ENCODE results near the gene PRDM4. TPM values are rescaled to one million over a fixed set of nuclear protein-coding genes. Genes with fewer than 3 reads are reported as not detected.

PRDM4 gene
- polyA plus RNA-seq, 1 of the 3 experiments (the other 2 are of a cell fraction), result 22.1 TPM

DNA sequence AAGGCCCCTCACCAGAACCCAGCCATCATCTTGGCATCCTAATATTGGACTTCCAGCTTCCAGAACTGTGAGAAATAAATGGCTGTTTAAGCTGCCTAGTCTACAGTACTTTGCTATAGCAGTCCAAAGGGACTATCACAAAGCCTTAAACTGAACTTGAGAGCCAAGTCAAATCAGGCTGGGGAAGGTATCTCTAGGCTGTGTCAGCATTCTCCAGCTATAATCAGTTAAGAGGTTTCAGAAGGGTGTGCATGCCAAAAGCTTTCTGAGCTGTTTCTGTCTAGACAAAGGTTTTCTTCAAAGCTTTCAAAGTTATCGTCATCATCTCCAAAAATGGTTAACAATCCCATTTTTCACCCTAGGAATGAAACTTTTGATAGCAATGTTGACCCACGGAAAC lies 21.1 kb upstream of the PRDM4 start:
- no peaks in the 10 kb centered on the region for H3K9me2 ChIP-seq
- no peak overlapping the region for H3K4me3 ChIP-seq (ENCODE audit: low read depth in 2 of 2, low read length in 1 of 2)
- no peak overlapping the region for H2AFZ ChIP-seq (ENCODE audit: low read depth)
- H3K79me2 ChIP-seq (ENCODE audit: insufficient read depth), result no peaks in the 10 kb centered on the region
- POLR2A ChIA-PET, result no interaction called here
- no peak overlapping the region for H3K27ac ChIP-seq (ENCODE audit: low read depth in 2 of 2, low read length in 1 of 2)
- CTCF ChIA-PET, result no interaction called here
- H3F3A ChIP-seq (replicated peaks; ENCODE audit: insufficient read depth), result no peaks in the 10 kb centered on the region
- TF ChIP-seq TCF12 (IDR thresholded peaks at IDR 0.05) (no peak), ZBTB33 (IDR thresholded peaks at IDR 0.05; ENCODE audit: borderline replicate concordance, low read depth) (no peak), MXI1 (IDR thresholded peaks at IDR 0.05; ENCODE audit: low read depth, low read length) (no peak), FOXM1 (IDR thresholded peaks at IDR 0.05; ENCODE audit: low read depth) (no peak), ELF1 (IDR thresholded peaks at IDR 0.05) (no peak), FOSL2 (IDR thresholded peaks at IDR 0.05; ENCODE audit: borderline replicate concordance, low read depth) (no peak), USF2 (IDR thresholded peaks at IDR 0.05; ENCODE audit: borderline replicate concordance, low read depth, low read length) (no peak), NFIC (IDR thresholded peaks at IDR 0.05; ENCODE audit: borderline replicate concordance) (no peak)
- TF ChIP-seq, protein P1, sequence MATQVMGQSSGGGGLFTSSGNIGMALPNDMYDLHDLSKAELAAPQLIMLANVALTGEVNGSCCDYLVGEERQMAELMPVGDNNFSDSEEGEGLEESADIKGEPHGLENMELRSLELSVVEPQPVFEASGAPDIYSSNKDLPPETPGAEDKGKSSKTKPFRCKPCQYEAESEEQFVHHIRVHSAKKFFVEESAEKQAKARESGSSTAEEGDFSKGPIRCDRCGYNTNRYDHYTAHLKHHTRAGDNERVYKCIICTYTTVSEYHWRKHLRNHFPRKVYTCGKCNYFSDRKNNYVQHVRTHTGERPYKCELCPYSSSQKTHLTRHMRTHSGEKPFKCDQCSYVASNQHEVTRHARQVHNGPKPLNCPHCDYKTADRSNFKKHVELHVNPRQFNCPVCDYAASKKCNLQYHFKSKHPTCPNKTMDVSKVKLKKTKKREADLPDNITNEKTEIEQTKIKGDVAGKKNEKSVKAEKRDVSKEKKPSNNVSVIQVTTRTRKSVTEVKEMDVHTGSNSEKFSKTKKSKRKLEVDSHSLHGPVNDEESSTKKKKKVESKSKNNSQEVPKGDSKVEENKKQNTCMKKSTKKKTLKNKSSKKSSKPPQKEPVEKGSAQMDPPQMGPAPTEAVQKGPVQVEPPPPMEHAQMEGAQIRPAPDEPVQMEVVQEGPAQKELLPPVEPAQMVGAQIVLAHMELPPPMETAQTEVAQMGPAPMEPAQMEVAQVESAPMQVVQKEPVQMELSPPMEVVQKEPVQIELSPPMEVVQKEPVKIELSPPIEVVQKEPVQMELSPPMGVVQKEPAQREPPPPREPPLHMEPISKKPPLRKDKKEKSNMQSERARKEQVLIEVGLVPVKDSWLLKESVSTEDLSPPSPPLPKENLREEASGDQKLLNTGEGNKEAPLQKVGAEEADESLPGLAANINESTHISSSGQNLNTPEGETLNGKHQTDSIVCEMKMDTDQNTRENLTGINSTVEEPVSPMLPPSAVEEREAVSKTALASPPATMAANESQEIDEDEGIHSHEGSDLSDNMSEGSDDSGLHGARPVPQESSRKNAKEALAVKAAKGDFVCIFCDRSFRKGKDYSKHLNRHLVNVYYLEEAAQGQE (IDR thresholded peaks at IDR 0.05; ENCODE audit: low read depth, low read length), result no peak
- no peaks in the 10 kb centered on the region for H3K36me3 ChIP-seq (replicated peaks in 1 of 2; ENCODE audit: control insufficient read depth in 1 of 2, insufficient read depth in 2 of 2, low read length in 1 of 2)
- H3K9me3 ChIP-seq, result no peaks in the 10 kb centered on the region
- H3K9ac ChIP-seq, result no peak overlapping the region
- WGBS (ENCODE audit: low lambda C conversion rate), result 20% methylated on average over 2 of the region's 2 CpGs
- no peak overlapping the region for H3K4me2 ChIP-seq
- DNase-seq, result no peak
- H3K4me1 ChIP-seq (ENCODE audit: control insufficient read depth in 1 of 2, insufficient read depth in 2 of 2, low read depth in 1 of 2, low read length in 1 of 2), result no peaks in the 10 kb centered on the region
- H3K27me3 ChIP-seq (ENCODE audit: insufficient read depth), result peaks cover under 1% of the 10 kb centered on the region; the same call in 1 of the 2 replicates
- no peaks in the 10 kb centered on the region for H4K20me1 ChIP-seq (ENCODE audit: insufficient read depth)

DNA sequence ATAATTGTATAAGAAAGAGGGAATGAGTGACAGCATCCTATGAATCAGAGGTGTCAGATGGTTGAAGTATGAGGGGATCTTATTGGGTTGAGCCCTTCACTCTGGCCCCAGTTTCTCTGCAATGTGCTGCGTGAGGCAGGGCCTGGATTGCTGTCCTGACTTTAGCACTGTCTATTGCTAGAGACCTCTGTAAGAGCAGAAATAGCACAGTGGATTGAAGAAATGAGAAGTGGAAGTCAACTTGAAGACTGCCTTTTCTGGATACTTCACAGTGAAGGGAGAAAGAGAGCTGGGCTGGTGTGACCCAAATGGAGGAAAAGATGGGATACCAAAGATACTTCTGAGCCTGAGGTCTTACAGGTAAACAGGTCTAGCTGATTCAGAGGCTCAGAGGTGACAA lies 19.4 kb upstream of the PRDM4 start:
- POLR2A ChIA-PET, result no interaction called here
- H3K4me3 ChIP-seq (ENCODE audit: low read depth in 2 of 2, low read length in 1 of 2), result no peak overlapping the region
- 44% methylated on average over 1 of the region's 1 CpG for WGBS (ENCODE audit: low lambda C conversion rate)
- peaks cover 12% of the 10 kb centered on the region; the same call in 1 of the 2 replicates for H3K27me3 ChIP-seq (ENCODE audit: insufficient read depth)
- no peak overlapping the region for H3K27ac ChIP-seq (ENCODE audit: low read depth in 2 of 2, low read length in 1 of 2)
- H3K9me3 ChIP-seq, result no peaks in the 10 kb centered on the region
- no peak overlapping the region for H2AFZ ChIP-seq (ENCODE audit: low read depth)
- H4K20me1 ChIP-seq (ENCODE audit: insufficient read depth), result no peaks in the 10 kb centered on the region
- no peaks in the 10 kb centered on the region for H3F3A ChIP-seq (replicated peaks; ENCODE audit: insufficient read depth)
- no peaks in the 10 kb centered on the region for H3K79me2 ChIP-seq (ENCODE audit: insufficient read depth)
- H3K36me3 ChIP-seq (replicated peaks in 1 of 2; ENCODE audit: control insufficient read depth in 1 of 2, insufficient read depth in 2 of 2, low read length in 1 of 2), result no peaks in the 10 kb centered on the region
- H3K9ac ChIP-seq, result no peak overlapping the region
- H3K9me2 ChIP-seq, result no peaks in the 10 kb centered on the region
- CTCF ChIA-PET, result interaction anchor here (1.1 to 1.3 kb wide), 2 partner anchors 11 to 26 kb away, joined by 3 to 4 read pairs; no protein-coding TSS in a partner anchor
- no peak for DNase-seq
- H3K4me2 ChIP-seq, result no peak overlapping the region
- H3K4me1 ChIP-seq (ENCODE audit: control insufficient read depth in 1 of 2, insufficient read depth in 2 of 2, low read depth in 1 of 2, low read length in 1 of 2), result no peaks in the 10 kb centered on the region; a peak in 1 of 4 replicates
- TF ChIP-seq FOXJ3 (CRISPR knock-in tag; IDR thresholded peaks at IDR 0.05) (no peak), SIN3A (IDR thresholded peaks at IDR 0.05; ENCODE audit: borderline replicate concordance, low read depth, low read length) (no peak), USF2 (IDR thresholded peaks at IDR 0.05; ENCODE audit: borderline replicate concordance, low read depth, low read length) (no peak), RXRA (IDR thresholded peaks at IDR 0.05; ENCODE audit: borderline replicate concordance, low read depth) (no peak), EP300 (IDR thresholded peaks at IDR 0.05; ENCODE audit: borderline replicate concordance in 1 of 2, low read depth in 1 of 2, low read length in 1 of 2) (no peak), RCOR1 (IDR thresholded peaks at IDR 0.05; ENCODE audit: low read length) (no peak), TAF1 (IDR thresholded peaks at IDR 0.05; ENCODE audit: borderline replicate concordance, low read depth, low read length) (no peak), MAX (IDR thresholded peaks at IDR 0.05; ENCODE audit: low read depth) (no peak), CHD2 (IDR thresholded peaks at IDR 0.05; ENCODE audit: low read length, partially characterized antibody) (no peak), RAD21 (IDR thresholded peaks at IDR 0.05; ENCODE audit: low read length) (no peak), FOSL2 (IDR thresholded peaks at IDR 0.05; ENCODE audit: borderline replicate concordance, low read depth) (no peak), FOXM1 (IDR thresholded peaks at IDR 0.05; ENCODE audit: low read depth) (no peak)
